HEK293T (cell line): ENCODE results near the gene EP300.
"Not testable (repeated sequence)": the region's sequence is repeated elsewhere in the genome, so short reads cannot be mapped to it uniquely, and the experiment has no call there.

Experiments
- CTCF ChIA-PET: fragments of 350-600 bp; formaldehyde crosslinking; extraction: SDS; loops from one replicate; lab custom pipeline; 2021; ENCODE audit warnings: antibody characterized with exemption, inconsistent platforms; lab: Yijun Ruan, JAX
- POLR2A ChIA-PET: fragments of 350-600 bp; formaldehyde crosslinking; extraction: SDS; loops from one replicate; lab custom pipeline; 2020; ENCODE audit warnings: antibody characterized with exemption, inconsistent platforms; lab: Yijun Ruan, JAX
- DNase-seq: peaks from one replicate; pipeline ENCODE4 v3.0.0; 2012; ENCODE audit warnings: mixed read lengths; ENCODE audit errors: extremely low spot score
- ARNT ChIP-seq: fragments of 450-650 bp; IDR thresholded peaks from 2 replicates; pipeline ENCODE4 v1.6.1; 2017; ENCODE audit warnings: mild to moderate bottlenecking
- BHLHE40 ChIP-seq: fragments of 450-650 bp; IDR thresholded peaks from 2 replicates; pipeline ENCODE4 v1.6.1; 2016; ENCODE audit warnings: mild to moderate bottlenecking, moderate library complexity, borderline replicate concordance
- CTBP1 ChIP-seq: fragments of 450-650 bp; IDR thresholded peaks from 2 replicates; pipeline ENCODE4 v1.6.1; 2016; ENCODE audit warnings: borderline replicate concordance
- ELF4 ChIP-seq: fragments of 450-650 bp; IDR thresholded peaks from 2 replicates; pipeline ENCODE4 v1.6.1; 2017; ENCODE audit warnings: antibody characterized with exemption
- FOXA1 ChIP-seq: fragments of 450-650 bp; IDR thresholded peaks from 2 replicates; pipeline ENCODE4 v1.6.1; 2016; ENCODE audit warnings: mild to moderate bottlenecking
- FOXK2 ChIP-seq: fragments of 450-650 bp; IDR thresholded peaks from 2 replicates; pipeline ENCODE4 v1.6.1; 2016; ENCODE audit warnings: mild to moderate bottlenecking
- FOXM1 ChIP-seq: fragments of 450-650 bp; IDR thresholded peaks from 2 replicates; pipeline ENCODE4 v1.6.1; 2017; ENCODE audit warnings: mild to moderate bottlenecking, borderline replicate concordance
- HDGF ChIP-seq: fragments of 450-650 bp; IDR thresholded peaks from 2 replicates; pipeline ENCODE4 v1.6.1; 2017; ENCODE audit warnings: antibody characterized with exemption, borderline replicate concordance
- L3MBTL2 ChIP-seq: fragments of 450-650 bp; conservative IDR thresholded peaks from 2 replicates; pipeline ENCODE4 v1.6.1; 2016; ENCODE audit warnings: mild to moderate bottlenecking
- LEF1 ChIP-seq: fragments of 450-650 bp; IDR thresholded peaks from 2 replicates; pipeline ENCODE4 v1.6.1; 2017; ENCODE audit warnings: mild to moderate bottlenecking, borderline replicate concordance
- NFRKB ChIP-seq: fragments of 450-650 bp; IDR thresholded peaks from 2 replicates; pipeline ENCODE4 v1.6.1; 2016; ENCODE audit warnings: mild to moderate bottlenecking, moderate library complexity
- PKNOX1 ChIP-seq: fragments of 450-650 bp; IDR thresholded peaks from 2 replicates; pipeline ENCODE4 v1.6.1; 2016
- SP1 ChIP-seq: fragments of 450-650 bp; IDR thresholded peaks from 2 replicates; pipeline ENCODE4 v1.6.1; 2017
- SUZ12 ChIP-seq: fragments of 450-650 bp; IDR thresholded peaks from 2 replicates; pipeline ENCODE4 v1.6.1; 2016; ENCODE audit warnings: mild to moderate bottlenecking
- TARDBP ChIP-seq: fragments of 450-650 bp; IDR thresholded peaks from 2 replicates; pipeline ENCODE4 v1.6.1; 2016
- ZNF384 ChIP-seq: fragments of 450-650 bp; IDR thresholded peaks from 2 replicates; pipeline ENCODE4 v1.6.1; 2016

EP300 gene

GRCh38 chr22:41177040-41177621 lies 84.7 kb downstream of the EP300 start:
- DNase-seq: no peak
- CTCF ChIA-PET: no interaction called here
- POLR2A ChIA-PET: no interaction called here
- TF ChIP-seq FOXA1 (no peak), FOXM1 (no peak), L3MBTL2 (no peak), SUZ12 (no peak), HDGF (no peak), LEF1 (no peak), PKNOX1 (no peak), SP1 (no peak), ZNF384 (no peak), ELF4 (no peak), CTBP1 (no peak), FOXK2 (no peak), BHLHE40 (no peak), ARNT (no peak)

GRCh38 chr22:41177622-41178424 lies 85.4 kb downstream of the EP300 start:
- DNase-seq: no peak
- ChIA-PET POLR2A (no interaction called here), CTCF (no interaction called here)
- no peak for TF ChIP-seq HDGF
- no peak for TF ChIP-seq BHLHE40
- TF ChIP-seq NFRKB: no peak
- no peak for TF ChIP-seq ELF4
- TF ChIP-seq FOXA1: no peak
- no peak for TF ChIP-seq L3MBTL2
- no peak for TF ChIP-seq CTBP1
- no peak for TF ChIP-seq LEF1
- TF ChIP-seq TARDBP: no peak
- no peak for TF ChIP-seq PKNOX1
- TF ChIP-seq ZNF384: no peak
- no peak for TF ChIP-seq FOXK2
- TF ChIP-seq ARNT: no peak
- TF ChIP-seq SUZ12: no peak

- no peak for DNase-seq
- ChIA-PET POLR2A (no interaction called here), CTCF (no interaction called here)
- TF ChIP-seq SUZ12: no peak
- no peak for TF ChIP-seq BHLHE40
- TF ChIP-seq ARNT: no peak
- TF ChIP-seq FOXM1: no peak
- no peak for TF ChIP-seq FOXK2
- TF ChIP-seq CTBP1: no peak
- TF ChIP-seq ELF4: no peak
- no peak for TF ChIP-seq TARDBP
- TF ChIP-seq PKNOX1: no peak
- TF ChIP-seq HDGF: no peak
- no peak for TF ChIP-seq ZNF384
- TF ChIP-seq SP1: no peak
- TF ChIP-seq L3MBTL2: no peak
- no peak for TF ChIP-seq LEF1
- TF ChIP-seq NFRKB: no peak
- no peak for TF ChIP-seq FOXA1
Measured at GRCh38 chr22:41178425-41178975, 86.1 kb downstream of the EP300 start.

- DNase-seq, CTCF ChIA-PET: not testable (repeated sequence)
- POLR2A ChIA-PET: interaction anchor here (0.6 kb wide), 2 partner anchors 11 to 32 kb away, joined by 3 read pairs; no protein-coding TSS in a partner anchor
Measured at GRCh38 chr22:41180362-41180761, 88.0 kb downstream of the EP300 start.

- no peak for TF ChIP-seq CTBP1
- ChIA-PET POLR2A (interaction anchor here (0.6 kb wide), 1 partner anchor 10 kb away, joined by 3 read pairs; no protein-coding TSS in a partner anchor), CTCF (no interaction called here)
- no peak for DNase-seq
Measured at GRCh38 chr22:41180926-41181325, 88.5 kb downstream of the EP300 start.

- no peak for DNase-seq
- ChIA-PET CTCF (interaction anchor here (0.6 to 1.1 kb wide), 2 partner anchors 16 to 18 kb away, joined by 3 read pairs; no protein-coding TSS in a partner anchor), POLR2A (no interaction called here)
- TF ChIP-seq ARNT: no peak
- no peak for TF ChIP-seq ELF4
- no peak for TF ChIP-seq FOXA1
- no peak for TF ChIP-seq CTBP1
- no peak for TF ChIP-seq NFRKB
- no peak for TF ChIP-seq SUZ12
- TF ChIP-seq FOXK2: no peak
- TF ChIP-seq HDGF: no peak
Measured at GRCh38 chr22:41181349-41182241, 89.2 kb downstream of the EP300 start.
